Measurements from ENCODE around the gene TLCD5.

DNA sequence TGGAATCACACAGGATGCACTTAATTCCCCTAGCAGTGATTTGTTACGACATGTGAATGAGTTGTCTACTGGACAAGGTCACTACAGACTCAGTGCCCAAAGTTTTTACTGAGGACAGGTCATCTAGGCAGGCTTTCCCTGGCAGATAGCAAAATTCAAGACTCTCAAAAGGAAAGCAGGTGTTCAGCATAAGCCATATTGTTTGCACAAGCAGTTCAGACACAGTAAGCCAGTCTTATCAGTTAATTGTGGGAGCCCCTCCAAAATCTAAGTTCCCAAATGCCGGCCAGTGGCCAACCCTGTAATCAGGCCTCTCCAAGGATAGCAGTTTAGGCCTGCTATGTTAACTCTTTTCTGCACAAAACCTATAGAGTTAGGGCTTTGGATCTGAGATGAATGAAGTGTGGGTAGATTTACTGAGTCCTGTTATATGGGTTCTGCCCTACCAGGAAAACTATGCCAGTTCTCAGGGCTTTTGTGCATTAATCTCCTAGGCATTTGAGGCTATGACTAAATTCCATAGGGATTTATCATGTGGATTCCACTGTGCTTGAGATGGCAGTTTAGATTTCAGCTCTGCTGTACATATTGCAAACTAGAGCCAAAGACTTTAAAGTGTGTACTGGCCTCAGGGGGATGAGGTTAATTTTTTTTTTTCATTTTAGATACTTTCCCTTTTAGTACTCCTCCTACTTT, 6.3 kb downstream of the TLCD5 start:
- no peak for TF ChIP-seq POLR2A (IDR thresholded peaks at IDR 0.05)
- TF ChIP-seq, protein P1, sequence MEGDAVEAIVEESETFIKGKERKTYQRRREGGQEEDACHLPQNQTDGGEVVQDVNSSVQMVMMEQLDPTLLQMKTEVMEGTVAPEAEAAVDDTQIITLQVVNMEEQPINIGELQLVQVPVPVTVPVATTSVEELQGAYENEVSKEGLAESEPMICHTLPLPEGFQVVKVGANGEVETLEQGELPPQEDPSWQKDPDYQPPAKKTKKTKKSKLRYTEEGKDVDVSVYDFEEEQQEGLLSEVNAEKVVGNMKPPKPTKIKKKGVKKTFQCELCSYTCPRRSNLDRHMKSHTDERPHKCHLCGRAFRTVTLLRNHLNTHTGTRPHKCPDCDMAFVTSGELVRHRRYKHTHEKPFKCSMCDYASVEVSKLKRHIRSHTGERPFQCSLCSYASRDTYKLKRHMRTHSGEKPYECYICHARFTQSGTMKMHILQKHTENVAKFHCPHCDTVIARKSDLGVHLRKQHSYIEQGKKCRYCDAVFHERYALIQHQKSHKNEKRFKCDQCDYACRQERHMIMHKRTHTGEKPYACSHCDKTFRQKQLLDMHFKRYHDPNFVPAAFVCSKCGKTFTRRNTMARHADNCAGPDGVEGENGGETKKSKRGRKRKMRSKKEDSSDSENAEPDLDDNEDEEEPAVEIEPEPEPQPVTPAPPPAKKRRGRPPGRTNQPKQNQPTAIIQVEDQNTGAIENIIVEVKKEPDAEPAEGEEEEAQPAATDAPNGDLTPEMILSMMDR (IDR thresholded peaks at IDR 0.05), result no peak
- no peak for TF ChIP-seq POLR2AphosphoS5 (IDR thresholded peaks at IDR 0.05)
